GM06990 (cell line): ENCODE data around the gene NTRK2.

ENCODE experiments used
- DNase-seq: peaks from one replicate; pipeline ENCODE4 v3.0.0-alpha.2; 2011; ENCODE audit not compliant: insufficient read length; ENCODE audit errors: extremely low read depth
- H3K27me3 ChIP-seq: replicated peaks from 2 replicates; pipeline ENCODE4 v1.6.0; 2011; ENCODE audit warnings: low read length; ENCODE audit not compliant: control insufficient read depth, insufficient read depth
- H3K36me3 ChIP-seq: 2 replicates; pipeline ENCODE4 v1.5.1; 2011; ENCODE audit warnings: low read length; ENCODE audit not compliant: control insufficient read depth, insufficient read depth
- H3K4me3 ChIP-seq: replicated peaks from 2 replicates; pipeline ENCODE4 v1.5.1; 2011; ENCODE audit warnings: low read depth, mild to moderate bottlenecking, control low read depth, low read length
- CTCF ChIP-seq: IDR thresholded peaks from 2 replicates; pipeline ENCODE4 v1.5.1; 2011; ENCODE audit warnings: low read length, control low read depth, mild to moderate bottlenecking, inconsistent platforms; ENCODE audit not compliant: insufficient read depth, poor library complexity, severe bottlenecking

NTRK2 gene

GRCh38 chr9:84831377-84831776, 161.8 kb downstream of the NTRK2 start:
- Histone ChIP-seq H3K4me3 (no peak overlapping the region), H3K27me3 (no peaks in the 10 kb centered on the region), H3K36me3 (no peaks in the 10 kb centered on the region)
- no peak for DNase-seq
- no peak for TF ChIP-seq CTCF

GRCh38 chr9:84832453-84832852, 162.9 kb downstream of the NTRK2 start:
- no peak for DNase-seq

GRCh38 chr9:84834426-84834825, 164.9 kb downstream of the NTRK2 start:
- Histone ChIP-seq H3K27me3 (no peaks in the 10 kb centered on the region), H3K36me3 (no peaks in the 10 kb centered on the region), H3K4me3 (no peak overlapping the region)
- no peak for DNase-seq
- no peak for TF ChIP-seq CTCF

More at GRCh38 chr9:84832453-84832852, 162.9 kb downstream of the NTRK2 start:
- H3K36me3 ChIP-seq: no peaks in the 10 kb centered on the region
- H3K27me3 ChIP-seq: no peaks in the 10 kb centered on the region
- H3K4me3 ChIP-seq: no peak overlapping the region
- TF ChIP-seq CTCF: no peak

GRCh38 chr9:84835745-84836144, 166.2 kb downstream of the NTRK2 start:
- TF ChIP-seq CTCF: no peak
- Histone ChIP-seq H3K27me3 (no peaks in the 10 kb centered on the region), H3K4me3 (no peak overlapping the region), H3K36me3 (no peaks in the 10 kb centered on the region)
- no peak for DNase-seq

GRCh38 chr9:84838879-84839278, 169.3 kb downstream of the NTRK2 start:
- no peaks in the 10 kb centered on the region for H3K36me3 ChIP-seq
- H3K27me3 ChIP-seq: no peaks in the 10 kb centered on the region; the same call in 1 of the 2 replicates
- H3K4me3 ChIP-seq: no peak overlapping the region
- DNase-seq: peak; percentile 6
- no peak for TF ChIP-seq CTCF

GRCh38 chr9:84839541-84839940, 170.0 kb downstream of the NTRK2 start:
- Histone ChIP-seq H3K27me3 (no peaks in the 10 kb centered on the region; the same call in 1 of the 2 replicates), H3K36me3 (no peaks in the 10 kb centered on the region), H3K4me3 (no peak overlapping the region)
- no peak for TF ChIP-seq CTCF
- DNase-seq: no peak
